Stimulated activated CD8-positive, alpha-beta memory T cell treated with anti-CD3 and anti-CD28 coated beads, Interleukin-4, amount 100 ng/mL, for 24 hours (primary cell): Measurements from ENCODE around the gene WNT7A.

Experiments
- DNase-seq: peaks from one replicate; pipeline ENCODE4 v3.0.0-alpha.2; 2020; ENCODE audit warnings: low read depth

Gene WNT7A

GRCh38 chr3:13770170-13771169 lies 109.4 kb downstream of the WNT7A start:
- no peak for DNase-seq

GRCh38 chr3:13769422-13769821 lies 110.4 kb downstream of the WNT7A start:
- DNase-seq: no peak

- DNase-seq: no peak
These were observed 111.4 kb downstream of the WNT7A start for GRCh38 chr3:13768453-13768852.

GRCh38 chr3:13767896-13768295 lies 112.0 kb downstream of the WNT7A start:
- DNase-seq: no peak

- DNase-seq: no peak
These were observed 112.8 kb downstream of the WNT7A start for GRCh38 chr3:13767030-13767429.
